Loucy (cell line): ENCODE data around the gene DENND4B.

ENCODE experiments used
- H2AFZ ChIP-seq: fragments of 200-600 bp; sonication (generic); 2 replicates; pipeline ENCODE4 v1.6.0; 2016; ENCODE audit warnings: antibody characterized with exemption, mild to moderate bottlenecking, low read length, moderate library complexity
- H3F3A ChIP-seq: fragments of 200-600 bp; 2 replicates; pipeline ENCODE4 v1.6.0; 2016; ENCODE audit warnings: antibody characterized with exemption, low read depth, mild to moderate bottlenecking
- H3K27me3 ChIP-seq: fragments of 200-600 bp; sonication (generic); 2 replicates; pipeline ENCODE4 v1.6.1; 2014; ENCODE audit warnings: low read length, mild to moderate bottlenecking; ENCODE audit not compliant: insufficient read depth, poor library complexity, severe bottlenecking
- H3K36me3 ChIP-seq: fragments of 200-600 bp; sonication (generic); 2 replicates; pipeline ENCODE4 v1.6.1; 2016; ENCODE audit warnings: low read length; ENCODE audit not compliant: insufficient read depth
- H3K4me1 ChIP-seq: fragments of 200-600 bp; sonication (generic); 2 replicates; pipeline ENCODE4 v1.5.1; 2014; ENCODE audit warnings: low read length, mild to moderate bottlenecking; ENCODE audit not compliant: insufficient read depth, poor library complexity, severe bottlenecking
- H3K4me2 ChIP-seq: fragments of 200-600 bp; sonication (generic); 2 replicates; pipeline ENCODE4 v1.6.0; 2014; ENCODE audit warnings: antibody characterized with exemption, low read length, low read depth, mild to moderate bottlenecking; ENCODE audit not compliant: poor library complexity, severe bottlenecking
- H3K4me3 ChIP-seq: fragments of 200-600 bp; sonication (generic); 2 replicates; pipeline ENCODE4 v1.5.1; 2014; ENCODE audit warnings: low read length, mild to moderate bottlenecking, mixed read lengths; ENCODE audit not compliant: poor library complexity, severe bottlenecking
- H3K79me2 ChIP-seq: fragments of 200-600 bp; sonication (generic); 2 replicates; pipeline ENCODE4 v1.6.1; 2014; ENCODE audit warnings: low read length; ENCODE audit not compliant: insufficient read depth
- H3K9ac ChIP-seq: fragments of 200-600 bp; sonication (generic); 2 replicates; pipeline ENCODE4 v1.6.0; 2014; ENCODE audit warnings: mild to moderate bottlenecking, low read depth, low read length, moderate library complexity; ENCODE audit not compliant: poor library complexity, severe bottlenecking
- H3K9me2 ChIP-seq: fragments of 200-600 bp; sonication (generic); replicated peaks from 2 replicates; pipeline ENCODE4 v1.6.1; 2016; ENCODE audit warnings: low read depth, low read length, mixed read lengths
- H3K9me3 ChIP-seq: fragments of 200-600 bp; sonication (generic); 2 replicates; pipeline ENCODE4 v1.6.1; 2014; ENCODE audit warnings: mild to moderate bottlenecking, antibody characterized with exemption, low read length, low read depth; ENCODE audit not compliant: insufficient read depth
- H4K20me1 ChIP-seq: fragments of 200-600 bp; sonication (generic); 2 replicates; pipeline ENCODE4 v1.6.0; 2014; ENCODE audit warnings: antibody characterized with exemption, low read length, mild to moderate bottlenecking; ENCODE audit not compliant: insufficient read depth, poor library complexity, severe bottlenecking
- CTCF ChIP-seq: fragments of 200-600 bp; sonication (generic); conservative IDR thresholded peaks from 2 replicates; pipeline ENCODE4 v1.5.1; 2014; ENCODE audit warnings: mild to moderate bottlenecking, antibody characterized with exemption, low read length
- EZH2phosphoT487 ChIP-seq: fragments of 200-600 bp; IDR thresholded peaks from 2 replicates; pipeline ENCODE4 v1.6.1; 2018; ENCODE audit warnings: antibody characterized with exemption, mild to moderate bottlenecking, moderate library complexity, borderline replicate concordance

The DENND4B gene

GRCh38 chr1:153956997-153957715 lies 10.6 kb upstream of the DENND4B start:
- H3K4me2 ChIP-seq, result peak overlapping the region; percentile 92
- no peaks in the 10 kb centered on the region for H3K27me3 ChIP-seq
- H4K20me1 ChIP-seq, result peaks cover 37% of the 10 kb centered on the region
- no peaks in the 10 kb centered on the region for H3K9me3 ChIP-seq
- TF ChIP-seq EZH2phosphoT487, result no peak
- no peak for TF ChIP-seq CTCF
- H3K4me1 ChIP-seq, result peaks cover 52% of the 10 kb centered on the region
- peak overlapping the region; percentile 91 for H3K4me3 ChIP-seq
- H3K9ac ChIP-seq, result peak overlapping the region; percentile 85
- H3K36me3 ChIP-seq, result peaks cover 10% of the 10 kb centered on the region; the same call in 1 of the 2 replicates
- H3F3A ChIP-seq, result no peaks in the 10 kb centered on the region
- H3K79me2 ChIP-seq, result peaks cover 64% of the 10 kb centered on the region
- peak overlapping the region; percentile 76; the same call in 1 of the 2 replicates for H2AFZ ChIP-seq
- H3K9me2 ChIP-seq, result no peaks in the 10 kb centered on the region

GRCh38 chr1:153954826-153955225 lies 8.3 kb upstream of the DENND4B start:
- Histone ChIP-seq H3K9me3 (no peaks in the 10 kb centered on the region), H3K4me3 (peak overlapping the region; percentile 5), H3K4me2 (peak overlapping the region; percentile 46), H2AFZ (no peak overlapping the region), H3K9me2 (no peaks in the 10 kb centered on the region), H3K4me1 (peaks cover 42% of the 10 kb centered on the region), H3K36me3 (peaks cover 32% of the 10 kb centered on the region; the same call in 1 of the 2 replicates), H3K27me3 (no peaks in the 10 kb centered on the region), H3F3A (no peaks in the 10 kb centered on the region), H3K79me2 (peaks cover 59% of the 10 kb centered on the region), H4K20me1 (peaks cover 40% of the 10 kb centered on the region), H3K9ac (no peak overlapping the region)
- TF ChIP-seq EZH2phosphoT487 (no peak), CTCF (no peak)

- Histone ChIP-seq H3K4me2 (peak overlapping the region; percentile 46), H3K9ac (no peak overlapping the region), H3F3A (no peaks in the 10 kb centered on the region), H3K4me3 (no peak overlapping the region), H3K36me3 (peaks cover 36% of the 10 kb centered on the region; the same call in 1 of the 2 replicates), H4K20me1 (peaks cover 40% of the 10 kb centered on the region), H3K4me1 (peaks cover 41% of the 10 kb centered on the region), H2AFZ (no peak overlapping the region), H3K27me3 (no peaks in the 10 kb centered on the region), H3K9me2 (no peaks in the 10 kb centered on the region), H3K79me2 (peaks cover 59% of the 10 kb centered on the region), H3K9me3 (no peaks in the 10 kb centered on the region)
- no peak for TF ChIP-seq CTCF
- no peak for TF ChIP-seq EZH2phosphoT487
These were observed 7.4 kb upstream of the DENND4B start for GRCh38 chr1:153953859-153954365.
